ENCODE measurements around the gene IL23A.
"Not testable (repeated sequence)": the region's sequence is repeated elsewhere in the genome, so short reads cannot be mapped to it uniquely, and the experiment has no call there.

The IL23A gene

DNA sequence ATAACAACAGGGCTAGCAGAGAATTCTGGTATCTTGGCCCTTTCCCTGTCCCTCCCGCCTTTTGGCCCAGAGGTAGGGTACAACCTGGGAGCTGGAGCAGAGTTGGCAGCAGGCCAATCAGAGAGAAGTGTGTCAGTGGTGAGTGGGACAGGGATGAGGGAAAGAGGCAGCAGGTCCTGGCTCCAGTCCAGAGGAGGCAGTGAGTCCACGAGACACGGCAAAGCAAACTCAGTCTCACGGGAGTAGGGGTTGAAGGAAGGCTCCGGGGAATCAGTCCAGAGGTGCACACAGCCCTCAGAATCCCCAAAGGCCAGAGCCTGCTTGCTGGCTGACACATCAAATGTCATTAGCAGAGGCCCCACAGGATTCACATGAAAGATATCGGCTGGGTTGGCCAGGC lies 12.2 kb upstream of the IL23A start:
- DNase-seq: no peak

DNA sequence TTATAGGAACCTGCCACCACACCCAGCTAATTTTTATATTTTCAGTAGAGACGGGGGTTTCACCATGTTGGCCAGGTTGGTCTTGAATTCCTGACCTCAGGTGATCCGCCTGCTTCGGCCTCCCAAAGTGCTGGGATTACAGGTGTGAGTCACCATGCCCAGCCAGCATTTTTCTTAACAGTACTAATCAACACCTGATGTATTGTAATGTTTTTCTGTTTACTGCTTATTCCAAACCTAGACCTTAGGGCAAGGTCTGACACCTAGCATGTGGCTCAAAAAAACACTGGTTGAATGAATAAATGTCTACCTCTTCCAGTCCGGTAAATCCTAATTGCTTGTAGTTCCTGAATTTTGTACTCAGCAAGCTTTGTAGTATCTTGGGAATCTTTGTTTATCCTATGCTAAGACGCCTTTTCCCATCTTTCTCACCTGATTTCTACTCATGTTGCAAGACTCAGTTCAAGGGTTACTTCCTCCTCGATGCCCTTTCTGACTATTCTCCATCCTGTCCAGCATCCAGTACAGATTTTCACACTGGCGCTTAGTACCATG lies 7.7 kb upstream of the IL23A start:
- no peak for DNase-seq

DNA sequence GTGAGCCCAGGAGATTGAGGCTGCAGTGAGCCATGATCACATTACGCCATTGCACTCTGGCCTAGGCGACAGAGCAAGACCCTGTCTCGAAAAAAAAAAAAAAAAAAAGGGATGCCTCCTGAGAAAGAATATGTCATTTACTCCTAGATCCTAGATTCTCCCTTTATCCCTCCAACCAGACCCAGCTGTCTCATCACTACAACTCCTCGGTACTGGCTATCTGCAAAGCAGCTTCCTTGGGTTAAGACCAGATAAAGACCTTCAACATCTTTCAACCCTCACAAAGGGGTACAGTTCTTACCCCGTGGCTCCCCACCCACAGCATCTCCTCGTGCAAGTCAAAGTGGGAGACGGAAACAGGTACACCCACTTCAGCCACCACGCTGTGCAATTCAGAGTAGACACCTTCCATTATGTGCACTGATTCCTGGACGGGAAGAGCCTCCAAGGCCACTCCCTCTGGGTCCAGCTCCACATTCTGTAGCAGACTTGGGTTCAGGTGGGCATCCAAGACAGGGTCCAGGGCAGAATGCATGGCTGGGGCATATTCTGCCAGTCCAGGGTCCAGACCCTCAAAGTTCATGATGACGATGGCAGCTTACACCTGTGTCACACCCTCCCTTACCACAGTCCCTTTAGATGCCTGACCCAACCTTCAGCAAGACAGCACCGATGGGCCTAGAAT lies 6.0 kb upstream of the IL23A start:
- DNase-seq: no peak

DNA sequence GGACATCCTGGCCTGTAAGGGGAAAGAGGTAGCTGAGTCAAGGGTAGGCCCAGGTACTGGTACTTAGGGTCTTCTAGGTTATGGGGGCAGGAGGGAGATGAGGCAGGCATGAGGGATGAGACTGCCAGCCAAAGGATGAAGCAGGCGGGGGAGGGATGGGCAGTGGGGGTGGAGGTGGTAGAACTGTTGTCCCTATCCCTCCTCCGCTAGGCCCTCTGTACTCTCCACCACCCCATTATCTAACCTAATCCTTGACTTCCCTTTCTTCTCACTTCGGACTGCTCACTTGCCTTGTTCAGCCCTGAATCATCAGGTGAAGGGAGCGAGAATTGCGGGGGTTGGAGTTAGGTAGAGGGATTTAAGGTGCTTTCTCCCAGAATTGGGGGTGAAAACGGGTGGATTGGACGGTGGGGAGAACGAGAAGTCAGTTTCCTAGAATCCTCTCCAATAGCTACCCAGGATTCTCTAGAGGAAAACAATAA lies 5.4 kb upstream of the IL23A start:
- DNase-seq: no peak

DNA sequence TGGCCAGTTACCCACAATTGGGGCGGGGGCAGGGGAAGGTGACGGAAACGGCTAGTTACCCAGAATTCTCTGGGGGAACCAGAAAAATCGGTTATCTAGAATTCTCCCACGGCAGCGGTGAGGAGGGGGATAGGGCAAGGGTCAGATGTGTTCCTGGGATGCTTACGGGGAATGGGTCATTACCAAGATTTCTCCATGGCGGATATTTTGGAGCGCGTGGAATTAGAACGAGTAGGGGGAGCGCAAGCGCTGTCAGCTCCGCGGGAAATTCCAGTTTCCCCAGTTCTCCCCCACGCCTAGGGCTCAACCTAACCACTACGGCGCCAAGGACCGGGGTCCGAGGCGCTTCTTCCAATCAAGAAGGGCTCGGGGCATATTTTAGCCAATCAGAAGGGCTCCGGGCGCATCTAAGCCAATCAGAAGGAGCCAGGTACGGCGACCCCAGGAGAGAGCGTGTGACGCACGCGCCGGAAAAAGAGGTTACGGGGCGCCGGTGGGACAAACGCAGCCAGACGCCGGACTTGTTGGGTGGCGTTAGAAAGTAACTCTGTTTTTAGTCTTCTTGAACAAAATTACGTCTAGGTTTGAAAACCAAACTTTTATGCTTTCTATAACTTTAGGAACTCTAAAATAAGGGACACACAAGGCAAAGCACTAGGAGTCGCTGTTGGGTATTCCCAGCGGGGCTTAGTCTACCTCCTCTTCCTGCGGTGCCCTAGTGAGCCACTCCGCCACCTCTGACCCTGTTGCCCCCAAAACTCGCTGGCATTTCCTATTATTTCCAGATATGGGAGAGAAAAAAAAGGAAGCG lies 4.8 kb upstream of the IL23A start, which contains the start of gene PAN2:
Gene PAN2, minus strand, starts transcription at position 322 of the 811 bp plus-strand sequence. CDS start 906 bp downstream, outside the sequence.
- DNase-seq: peak; percentile 98 to 99 (median 98)

DNA sequence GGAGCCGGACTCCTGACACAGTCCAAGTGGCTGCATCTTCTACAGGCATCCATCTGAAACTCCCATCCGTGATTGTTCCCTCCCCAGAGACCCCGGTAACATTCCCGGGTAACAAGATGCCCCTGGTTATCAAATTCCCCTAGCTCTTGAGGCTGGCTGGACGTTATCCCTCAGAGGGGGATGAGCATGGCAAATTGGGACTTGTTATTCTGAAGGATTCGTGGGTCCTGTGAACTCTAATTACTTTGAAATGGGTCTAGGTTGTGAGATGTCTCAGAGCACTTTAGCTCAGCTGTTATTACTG lies 4.2 kb upstream of the IL23A start:
- DNase-seq: no peak

DNA sequence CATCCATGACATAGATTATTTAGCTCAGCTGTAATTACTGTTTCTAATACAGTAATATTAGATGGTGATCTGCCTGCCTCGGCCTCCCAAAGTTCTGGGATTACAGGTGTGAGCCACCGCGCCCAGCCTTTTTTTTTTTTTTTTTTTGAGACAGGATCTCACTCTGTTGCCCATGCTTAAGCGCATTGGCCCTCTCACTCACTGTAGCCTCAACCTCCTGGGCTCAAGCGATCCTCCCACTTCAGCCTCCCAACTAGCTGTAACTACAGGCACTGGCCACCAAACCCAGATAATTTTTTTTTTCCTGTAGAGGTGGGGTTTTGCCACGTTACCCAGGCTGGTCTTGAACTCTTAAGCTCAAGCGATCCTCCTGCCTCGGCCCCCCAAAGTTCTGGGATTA lies 3.2 kb upstream of the IL23A start:
- DNase-seq: not testable (repeated sequence)

DNA sequence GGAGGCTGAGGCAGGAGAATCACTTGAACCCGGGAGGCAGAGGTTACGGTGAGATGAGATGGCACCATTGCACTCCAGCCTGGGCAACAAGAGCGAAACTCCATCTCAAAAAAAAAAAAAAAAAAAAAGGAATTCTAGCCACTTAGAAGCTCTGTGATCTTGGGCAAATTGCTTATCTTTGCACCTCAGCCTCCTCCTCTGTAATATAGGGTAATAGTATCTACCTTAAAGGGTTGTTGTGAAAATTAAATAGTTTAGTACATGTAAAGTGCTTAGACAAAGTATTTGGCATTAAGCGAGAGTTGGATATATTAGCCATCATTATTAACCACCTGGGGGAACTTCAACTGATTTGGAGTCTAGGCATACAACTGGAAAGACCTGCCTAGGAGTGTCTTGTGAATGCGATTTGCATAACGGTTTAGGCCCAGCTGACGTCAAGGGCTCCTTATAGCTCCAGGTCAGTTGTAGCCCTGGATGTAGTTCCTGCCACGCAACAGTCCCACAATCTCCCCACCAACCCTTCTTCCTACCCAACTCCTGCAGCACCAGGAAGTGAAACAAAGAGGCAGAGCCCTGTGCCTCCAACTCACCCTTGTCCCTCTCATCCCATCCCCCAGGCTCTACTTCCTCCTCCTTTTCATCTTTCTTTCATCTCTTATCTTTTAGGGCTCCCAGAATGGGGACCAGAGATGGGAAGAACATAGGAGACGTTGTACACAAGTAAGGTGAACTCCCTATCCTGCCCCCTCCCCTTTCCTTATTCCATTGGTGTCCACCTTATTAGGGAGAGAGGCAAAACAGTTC lies 2.1 kb upstream of the IL23A start:
- no peak for DNase-seq

DNA sequence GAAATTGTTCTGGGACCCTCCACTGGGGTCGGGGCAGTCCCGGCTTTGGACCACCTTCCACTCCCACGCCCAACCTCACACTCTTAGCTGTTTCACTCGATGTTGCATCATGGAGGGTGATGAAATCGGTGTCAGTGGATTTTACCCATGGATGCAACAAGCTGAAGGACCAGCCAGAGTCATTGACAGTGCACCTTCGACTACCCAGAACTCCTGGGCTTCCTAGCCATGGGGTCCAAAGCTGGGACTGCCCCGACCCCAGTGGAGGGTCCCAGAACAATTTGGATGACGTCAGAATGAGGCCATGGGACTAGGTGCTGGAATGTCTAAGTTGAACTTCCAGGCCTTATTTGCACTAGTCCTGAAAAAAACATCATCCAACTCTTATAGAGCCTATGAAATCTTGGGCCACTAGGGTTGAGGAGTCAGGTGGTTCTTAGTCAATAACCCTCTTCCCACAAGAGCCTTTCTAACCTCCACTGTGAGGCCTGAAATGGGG lies 882 bp upstream of the IL23A start:
- DNase-seq: peak in 1 of 3 experiments; percentile 12

DNA sequence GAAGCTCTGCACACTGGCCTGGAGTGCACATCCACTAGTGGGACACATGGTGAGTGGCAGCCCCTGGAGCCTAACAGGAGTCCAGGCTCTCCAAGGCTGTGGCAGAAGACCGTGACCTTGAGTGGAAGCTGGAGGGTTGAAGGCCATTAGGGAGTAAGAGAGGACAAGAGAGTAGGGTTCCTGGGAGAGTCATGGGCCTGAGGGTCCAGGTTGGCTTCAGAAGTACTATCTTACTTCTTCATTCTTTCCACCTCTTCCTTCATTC lies 406 bp downstream of the IL23A start:
- no peak for DNase-seq

DNA sequence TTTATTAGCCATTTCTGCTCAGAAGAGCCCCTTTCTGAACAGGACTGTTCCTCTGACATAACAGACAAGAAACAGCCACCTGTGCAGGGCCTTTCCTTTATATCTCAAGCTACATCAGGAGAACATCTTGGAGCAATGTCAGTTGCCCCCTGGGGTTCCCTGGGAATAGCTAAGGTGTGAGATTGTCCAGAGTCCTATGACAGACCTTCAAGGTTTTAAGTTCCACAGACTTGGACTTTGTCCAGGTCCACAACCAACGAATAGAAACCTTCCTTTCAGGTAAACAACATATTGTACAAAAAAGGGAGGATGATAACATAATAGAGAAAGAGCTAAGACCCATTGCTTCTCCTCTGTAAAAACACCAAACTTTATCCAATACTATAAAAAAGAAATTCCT lies 2.9 kb downstream of the IL23A start:
- no peak for DNase-seq

DNA sequence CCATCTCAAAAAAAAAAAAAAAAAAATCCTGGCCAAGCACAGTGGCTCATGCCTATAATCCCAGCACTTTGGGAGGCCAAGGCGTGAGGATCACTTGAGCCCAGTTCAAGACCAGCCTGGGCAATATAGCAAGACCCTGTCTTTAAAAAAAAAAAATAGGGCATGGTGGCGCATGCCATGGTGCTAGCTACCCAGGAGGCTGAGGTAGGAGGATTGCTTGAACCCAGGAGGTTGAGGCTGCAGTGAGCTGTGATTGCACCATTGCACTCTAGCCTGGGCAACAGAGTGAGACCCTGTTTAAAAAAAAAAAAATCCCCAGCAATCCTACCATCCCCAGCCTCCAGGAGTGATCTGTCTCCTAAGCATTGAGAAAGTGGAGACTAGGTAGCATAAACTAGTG lies 3.6 kb downstream of the IL23A start:
- DNase-seq: not testable (repeated sequence)

DNA sequence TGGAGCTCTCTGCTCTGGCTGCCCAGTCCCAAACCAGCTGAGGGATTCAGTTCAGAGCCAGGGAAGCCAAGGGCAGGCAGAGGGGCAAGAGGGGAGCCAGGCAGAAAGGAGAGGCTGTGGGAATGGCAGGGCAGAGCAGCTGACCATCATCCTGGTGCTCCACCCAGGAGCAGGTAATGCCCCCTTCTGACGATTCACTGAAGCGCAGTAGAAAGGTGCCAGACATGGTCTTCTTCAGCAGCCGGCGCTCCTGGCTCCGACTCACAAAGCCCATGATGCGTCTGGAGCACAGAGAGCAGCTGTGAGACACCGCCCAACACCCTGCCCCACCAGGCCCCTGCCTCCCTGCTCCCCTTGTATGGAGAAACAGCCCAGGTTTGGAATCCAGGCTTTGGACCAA lies 8.0 kb downstream of the IL23A start:
- DNase-seq: no peak

DNA sequence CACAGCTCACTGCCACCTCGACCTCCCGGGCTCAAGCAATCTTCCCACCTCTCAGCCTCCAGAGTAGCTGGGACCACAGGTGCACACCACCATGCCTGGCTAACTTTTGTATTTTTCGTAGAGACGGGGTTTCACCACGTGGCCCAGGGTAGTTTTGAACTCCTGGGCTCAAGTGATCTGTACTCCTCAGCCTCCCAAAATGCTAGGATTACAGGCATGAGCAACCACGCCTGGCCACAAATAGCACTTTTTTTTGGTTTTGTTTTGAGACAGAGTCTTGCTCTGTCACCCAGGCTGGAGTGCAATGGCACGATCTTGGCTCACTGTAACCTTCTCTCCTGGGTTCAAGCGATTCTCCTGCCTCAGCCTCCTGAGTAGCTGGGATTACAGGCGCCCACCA lies 8.6 kb downstream of the IL23A start:
- not testable (repeated sequence) for DNase-seq

DNA sequence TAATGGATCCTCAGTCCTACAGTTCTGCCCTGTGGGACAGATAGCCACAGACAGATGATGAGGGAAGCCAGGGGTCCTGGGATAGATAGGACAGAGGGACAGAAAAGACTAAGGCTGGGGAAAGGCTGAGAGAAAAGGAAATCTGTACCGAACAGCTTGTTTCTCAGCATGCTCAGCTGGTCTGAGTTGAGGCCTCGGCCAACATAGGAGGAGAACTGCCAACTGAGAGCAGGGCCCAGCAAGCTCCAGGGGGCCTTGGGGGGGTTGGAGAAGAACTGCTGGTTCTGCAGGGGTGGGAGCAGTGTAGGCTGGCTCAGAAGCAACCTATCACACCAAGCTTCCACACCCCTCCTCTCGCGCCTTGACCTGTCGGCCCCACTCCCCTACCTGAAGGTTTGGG lies 10.1 kb downstream of the IL23A start:
- no peak for DNase-seq

DNA sequence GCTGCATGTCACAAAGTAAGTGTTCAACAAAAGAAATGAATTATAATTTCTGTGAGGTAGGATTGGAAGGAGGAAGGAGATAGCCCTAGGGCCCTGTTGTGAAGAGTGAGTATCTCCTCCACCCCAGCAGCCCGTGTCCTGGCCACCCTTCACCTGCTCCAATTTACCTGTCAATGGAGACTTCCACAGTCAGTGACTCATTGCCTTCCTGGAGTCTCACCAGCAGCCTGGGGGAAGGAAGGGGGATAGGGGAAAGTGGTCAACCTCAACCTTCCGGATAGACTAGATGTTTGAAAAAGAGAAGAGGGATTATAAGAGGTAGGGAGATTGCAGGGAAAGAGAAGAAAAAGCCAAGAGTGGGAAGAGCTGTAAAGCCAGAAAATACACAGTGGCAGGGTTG lies 12.0 kb downstream of the IL23A start:
- no peak for DNase-seq

DNA sequence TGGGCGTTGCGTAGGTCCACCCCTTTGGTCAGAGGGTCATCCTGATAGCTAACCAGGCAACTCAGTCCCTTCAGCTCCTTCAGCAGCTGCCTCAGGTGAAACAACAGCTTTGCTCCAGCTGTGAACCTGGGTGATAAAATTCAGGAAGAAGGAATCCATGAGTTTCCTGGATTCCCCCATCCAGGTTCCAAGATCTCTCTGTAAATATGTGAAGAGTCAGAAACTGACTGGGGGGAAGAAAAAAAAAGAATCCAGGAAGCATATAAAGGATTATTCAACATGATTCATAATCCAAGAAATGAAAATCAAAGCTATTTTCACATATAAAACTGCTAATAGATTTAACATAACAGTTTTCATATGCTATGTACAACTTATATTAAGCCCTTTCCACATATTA lies 12.6 kb downstream of the IL23A start:
- no peak for DNase-seq

DNA sequence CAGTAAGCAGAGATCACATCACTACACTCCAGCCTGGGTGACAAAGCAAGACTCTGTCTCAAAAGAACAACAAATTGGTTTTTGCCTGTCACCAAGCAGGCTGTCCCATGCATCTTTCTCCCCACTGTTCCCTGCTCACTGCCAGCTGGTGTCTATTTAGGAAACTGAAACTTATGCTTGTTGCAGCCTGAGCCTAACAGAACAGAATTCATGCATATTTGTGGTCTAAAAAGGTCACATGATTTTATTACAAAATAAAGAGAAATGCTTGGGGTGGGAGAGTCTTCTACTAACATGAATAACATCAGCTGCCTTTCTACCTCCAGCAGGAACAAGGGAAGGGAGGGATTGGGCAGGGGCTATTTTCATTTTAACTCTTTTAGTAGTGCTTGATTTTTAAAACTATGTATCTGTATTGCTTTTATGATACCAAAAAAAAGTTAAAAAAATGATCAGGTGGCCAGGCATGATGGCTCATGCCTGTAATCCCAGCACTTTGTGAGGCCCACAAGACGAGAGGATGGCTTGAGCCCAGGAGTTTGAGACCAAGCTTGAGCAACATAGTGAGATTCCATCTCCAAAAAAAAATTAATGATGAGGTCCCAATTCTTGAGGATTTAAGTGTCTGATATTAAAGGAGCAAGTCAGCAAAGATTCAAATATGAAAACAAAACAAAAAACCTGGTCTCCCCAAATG lies 20.3 kb downstream of the IL23A start:
- no peak for DNase-seq

DNA sequence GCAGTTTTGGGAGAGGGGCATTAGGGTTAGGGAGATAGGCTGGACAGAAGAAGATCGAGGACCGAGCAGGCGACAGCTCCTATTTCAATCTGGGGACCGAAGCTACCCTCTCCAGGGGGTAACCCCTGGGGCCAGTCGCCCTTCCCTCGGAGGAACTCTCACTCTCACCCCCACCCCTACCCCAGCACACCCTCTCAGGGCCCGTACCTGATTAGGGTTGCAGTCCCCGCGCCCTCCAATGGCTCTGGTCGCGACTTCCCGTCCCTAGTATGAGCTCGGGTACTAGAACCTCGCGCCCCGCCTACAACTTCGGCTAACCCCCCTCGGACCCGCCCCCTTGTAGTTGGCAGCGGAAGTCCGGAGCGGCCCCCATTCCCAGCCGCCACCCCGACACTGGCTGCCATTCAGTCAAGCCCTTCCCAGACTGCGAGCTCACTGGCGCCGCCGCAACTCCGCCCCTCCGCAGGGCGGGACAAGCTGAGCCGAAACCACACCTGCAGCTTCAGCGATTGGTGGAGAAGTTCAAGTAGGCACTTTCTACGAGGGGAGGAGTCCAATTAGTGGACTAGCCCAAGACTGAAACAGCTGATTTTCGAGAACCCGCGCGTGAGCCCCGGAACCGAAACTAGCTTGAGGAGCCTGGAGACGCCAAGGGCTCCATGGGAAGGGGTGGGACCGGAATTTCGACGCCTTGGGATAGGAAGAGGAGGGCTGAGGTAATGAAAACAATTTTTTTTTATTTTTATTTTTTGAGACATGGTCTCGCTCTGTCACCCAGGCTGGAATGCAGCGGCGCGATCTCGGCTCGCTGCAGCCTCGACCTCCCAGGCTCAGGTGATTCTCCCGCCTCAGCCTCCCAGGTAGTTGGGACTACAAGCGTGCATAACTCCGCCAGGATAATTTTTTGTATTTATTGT lies 21.4 kb downstream of the IL23A start, which contains the start of gene STAT2:
Gene STAT2, minus strand, starts transcription at position 257 of the 917 bp plus-strand sequence. CDS start 3,536 bp downstream, outside the sequence.
- DNase-seq: peak; percentile 99 to 100 (median 100)

DNA sequence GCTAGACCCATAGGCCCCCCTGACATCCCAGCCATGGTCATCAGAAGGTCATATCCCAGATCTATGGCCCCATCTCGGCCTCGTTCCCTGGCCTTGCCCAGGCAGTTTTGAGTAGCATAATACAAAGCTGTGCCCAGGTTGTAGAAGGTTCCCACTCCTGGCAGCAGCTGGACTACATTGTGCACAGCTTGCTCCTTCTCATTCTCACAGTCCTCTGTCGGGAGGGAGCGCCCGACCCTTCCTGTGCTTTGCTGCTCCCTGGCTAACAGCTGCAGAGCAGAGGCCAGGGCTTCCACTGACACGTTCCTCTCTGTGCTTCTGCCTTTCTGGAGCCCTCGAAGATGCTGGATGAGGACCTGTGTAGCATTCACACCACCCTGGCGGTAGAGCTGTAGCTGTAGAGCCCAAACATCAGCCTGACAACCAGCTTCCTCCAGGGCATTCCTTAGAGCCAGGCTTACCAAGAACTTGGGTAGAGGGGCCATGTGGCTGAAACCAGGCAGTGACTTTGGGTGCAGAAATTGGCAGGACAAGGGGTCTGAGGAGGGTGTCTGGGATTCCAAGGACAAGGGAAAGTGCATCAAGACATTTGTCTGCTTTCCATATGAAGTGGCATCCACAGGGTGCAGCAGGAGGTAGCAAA lies 22.9 kb downstream of the IL23A start:
- no peak for DNase-seq

Measured in NCI-H1417 (cell line).